ENCODE data around the gene COL17A1.

COL17A1 gene

DNA sequence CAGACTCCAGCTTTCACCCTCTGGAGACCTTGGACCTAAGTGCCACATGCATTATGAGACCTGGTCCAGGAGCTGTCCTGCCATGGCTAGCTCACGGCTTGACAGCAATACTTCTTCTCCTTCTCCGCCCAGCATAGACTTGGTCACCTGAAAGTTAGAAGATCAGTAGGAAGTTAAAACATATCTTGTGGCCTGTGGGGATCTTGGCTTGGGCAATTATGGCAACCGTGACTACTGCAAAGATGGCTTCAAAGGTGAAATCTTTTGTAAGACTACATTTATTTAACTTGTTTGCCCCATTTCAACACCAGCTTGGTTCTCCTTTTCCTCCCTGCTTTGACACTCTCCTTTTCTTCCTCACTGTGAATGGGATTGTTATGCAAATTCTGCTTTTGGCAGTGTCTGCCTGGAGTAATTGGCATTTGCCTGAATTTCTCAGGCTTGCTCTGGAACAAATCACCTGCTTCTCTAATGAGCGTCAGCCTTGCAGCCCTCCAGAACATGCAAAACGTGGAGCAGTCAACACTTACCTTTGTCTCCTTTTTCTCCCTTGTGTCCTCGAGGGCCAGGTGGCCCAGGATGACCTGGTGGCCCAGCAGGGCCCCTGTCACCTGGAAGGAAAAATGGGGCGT, 53.4 kb downstream of the COL17A1 start:
- no peak for DNase-seq

DNA sequence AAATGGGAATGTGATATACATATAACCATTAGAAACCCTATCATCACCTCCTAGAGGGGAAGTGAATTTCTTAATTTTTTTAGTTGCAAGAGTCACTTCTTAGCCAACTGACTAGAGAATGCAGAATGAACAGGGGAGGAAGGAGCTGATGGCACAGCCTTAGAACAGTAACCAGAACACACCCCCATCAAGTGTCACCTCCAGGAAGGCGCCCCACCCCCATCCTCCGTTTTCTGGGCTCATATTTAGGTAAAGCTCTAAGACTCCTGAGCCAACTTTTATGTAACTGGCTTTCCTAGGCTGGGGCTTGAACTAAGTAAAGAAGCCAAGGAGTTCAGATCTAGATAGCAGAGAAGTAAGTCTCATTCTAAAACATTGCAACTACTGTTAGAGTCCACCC, 54.0 kb downstream of the COL17A1 start:
- DNase-seq: no peak

DNA sequence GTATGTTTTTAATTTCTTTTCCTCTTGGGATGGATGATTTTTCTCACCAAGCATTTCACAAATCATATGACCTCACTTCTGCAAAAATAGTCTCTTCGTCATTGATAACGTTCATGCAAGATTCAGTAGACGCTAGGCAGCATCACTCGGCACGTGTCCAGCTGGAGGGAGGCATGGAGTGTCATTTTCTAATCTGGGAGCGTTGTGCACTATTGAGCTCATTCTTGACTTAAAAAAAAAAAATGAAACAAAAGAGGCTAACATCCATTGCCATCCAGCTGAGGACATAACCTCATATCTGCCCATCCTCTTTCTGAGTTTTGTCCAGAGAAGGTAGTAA, 56.2 kb downstream of the COL17A1 start:
- no peak for DNase-seq

DNA sequence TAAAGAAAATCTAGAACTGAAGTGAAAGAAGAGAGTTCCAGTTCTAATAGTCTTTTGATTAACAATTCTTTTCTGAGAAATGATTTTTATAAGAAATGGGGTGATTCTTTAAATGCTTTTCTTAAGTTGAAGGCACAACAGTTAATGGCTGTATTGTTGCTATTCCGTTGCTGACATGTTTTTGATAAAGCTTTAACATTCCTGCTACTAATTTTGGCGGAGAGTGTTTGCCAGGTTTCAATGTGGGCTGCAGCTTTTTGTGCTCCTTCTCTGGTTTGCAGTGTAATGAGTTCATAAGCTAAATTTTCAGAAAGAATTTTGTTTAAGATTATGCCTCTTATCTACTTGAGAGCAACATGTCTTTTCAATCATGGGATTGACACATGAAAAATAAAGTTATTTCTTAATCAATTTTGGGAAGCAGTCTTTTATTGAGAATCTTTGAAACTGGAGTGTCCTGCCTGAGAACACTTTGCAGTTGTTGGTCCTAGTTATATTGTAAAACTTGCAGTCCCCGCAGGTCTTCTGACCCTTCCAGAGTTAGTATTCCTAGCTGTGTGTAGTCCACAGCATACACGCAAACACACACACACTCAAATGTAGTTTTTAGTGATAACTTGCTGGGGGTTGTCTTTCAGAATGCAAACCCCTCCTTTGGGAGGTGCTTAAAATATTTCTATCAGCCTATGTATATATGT, 56.7 kb downstream of the COL17A1 start:
- DNase-seq: no peak

DNA sequence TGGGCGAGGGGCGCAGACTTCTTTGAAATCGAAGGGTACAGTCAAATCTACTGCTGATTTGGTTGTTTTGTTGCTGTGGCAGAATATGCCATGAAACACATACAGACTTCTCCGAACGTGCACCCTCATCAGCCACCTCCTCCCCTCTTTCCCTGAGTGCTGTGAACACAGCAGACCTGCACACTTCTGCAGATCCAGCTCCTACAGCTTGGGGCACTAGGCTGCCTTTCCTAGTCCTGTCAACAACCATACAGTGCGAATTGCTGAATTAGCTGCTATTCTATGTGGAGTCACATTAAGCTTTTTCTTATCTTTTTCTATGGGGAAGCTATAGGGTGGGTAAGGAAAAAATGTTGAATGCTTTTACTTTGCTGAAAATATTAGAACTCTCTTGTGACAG, 57.5 kb downstream of the COL17A1 start:
- DNase-seq: no peak

DNA sequence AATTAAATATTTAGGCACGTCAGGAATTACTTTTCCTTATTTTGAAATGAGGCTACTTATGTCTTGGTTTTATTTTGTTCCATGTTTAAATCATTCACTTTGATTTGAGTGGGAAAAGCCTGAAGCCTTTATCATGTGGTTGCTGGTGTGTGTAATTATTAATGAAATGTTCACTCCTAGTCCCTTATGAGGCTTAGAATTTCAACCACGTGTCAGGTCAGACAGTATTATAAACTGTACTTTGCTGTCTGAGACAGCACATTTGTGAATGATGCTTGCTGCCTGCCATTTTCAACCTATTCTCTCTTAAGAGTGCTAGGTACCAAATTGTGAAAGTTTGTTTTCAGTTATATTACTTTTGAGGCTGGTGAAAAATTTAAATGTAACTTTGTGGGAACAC, 58.9 kb downstream of the COL17A1 start:
- no peak for DNase-seq

DNA sequence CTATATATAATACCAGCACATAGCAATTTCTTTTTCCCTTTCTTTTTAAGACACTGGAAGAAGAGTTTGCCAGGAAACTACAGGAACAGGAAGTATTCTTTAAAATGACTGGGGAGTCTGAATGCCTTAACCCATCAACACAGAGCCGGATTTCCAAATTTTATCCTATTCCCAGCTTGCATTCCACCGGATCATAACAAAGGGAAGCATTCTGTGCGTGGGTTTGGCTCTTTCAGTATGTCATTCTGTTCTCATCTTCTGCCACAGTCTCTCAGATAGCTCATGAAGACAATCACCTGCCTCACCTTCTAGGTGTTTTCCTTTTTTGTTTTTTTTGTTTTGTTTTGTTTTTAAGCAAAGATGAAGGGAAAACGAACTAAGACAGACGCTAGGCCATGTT, 60.2 kb downstream of the COL17A1 start:
- no peak for DNase-seq

DNA sequence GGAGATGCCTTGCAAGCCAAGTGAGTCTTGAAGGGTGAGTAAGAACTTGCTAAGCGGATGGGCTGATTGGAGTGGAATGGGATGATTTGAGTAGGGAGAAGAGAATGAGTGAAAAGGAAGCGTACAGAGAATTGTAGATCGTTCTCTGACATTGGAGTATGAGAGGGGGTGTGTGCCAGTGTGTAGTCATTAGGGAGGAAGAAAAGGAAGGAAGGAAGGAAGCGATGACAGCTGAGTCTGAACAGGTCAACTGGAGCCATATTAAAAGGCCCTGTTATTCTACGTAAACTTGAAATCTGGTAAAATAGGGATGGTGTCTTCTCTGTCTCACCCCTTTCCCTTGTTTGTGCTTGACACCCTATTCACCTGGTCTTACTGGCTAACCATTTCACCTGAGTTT, 63.7 kb downstream of the COL17A1 start:
- DNase-seq: no peak

DNA sequence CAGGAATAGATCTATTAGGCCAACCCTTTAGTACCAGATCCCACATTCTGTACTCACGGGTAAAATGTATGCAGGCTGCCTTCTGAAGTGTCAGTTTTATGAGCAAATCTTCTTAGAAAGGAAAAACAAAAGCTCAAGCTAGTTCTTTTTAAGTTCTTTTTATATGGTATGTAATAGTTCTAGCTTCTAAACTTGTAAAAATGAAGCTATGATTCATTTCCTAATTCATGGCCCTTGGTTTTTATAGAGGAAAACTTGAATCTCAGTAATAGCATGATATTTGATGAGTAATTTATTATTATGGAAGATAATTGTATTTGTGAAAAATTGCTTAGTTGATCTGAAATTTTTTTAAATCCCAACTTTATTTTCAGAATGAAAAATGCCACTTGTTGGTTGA, 64.4 kb downstream of the COL17A1 start:
- DNase-seq: no peak

DNA sequence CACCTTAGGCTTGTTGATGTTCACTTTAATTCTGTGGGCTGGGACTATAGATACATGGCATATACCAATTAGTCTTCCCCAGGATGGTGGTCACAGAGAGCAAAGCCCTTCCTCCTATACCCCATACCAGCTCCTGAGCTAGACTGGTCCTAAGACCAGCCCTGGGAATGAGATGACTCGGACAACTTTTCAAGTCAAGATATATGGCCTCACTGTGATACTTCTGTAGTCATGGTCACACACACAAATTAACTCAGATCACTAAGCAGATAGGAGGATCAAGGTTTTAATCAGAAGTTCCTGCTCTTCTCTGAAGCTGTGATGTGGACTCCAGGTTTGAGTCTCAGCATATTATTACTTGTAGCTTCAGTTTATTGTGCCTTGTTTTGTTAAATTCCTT, 65.7 kb downstream of the COL17A1 start:
- DNase-seq: no peak

DNA sequence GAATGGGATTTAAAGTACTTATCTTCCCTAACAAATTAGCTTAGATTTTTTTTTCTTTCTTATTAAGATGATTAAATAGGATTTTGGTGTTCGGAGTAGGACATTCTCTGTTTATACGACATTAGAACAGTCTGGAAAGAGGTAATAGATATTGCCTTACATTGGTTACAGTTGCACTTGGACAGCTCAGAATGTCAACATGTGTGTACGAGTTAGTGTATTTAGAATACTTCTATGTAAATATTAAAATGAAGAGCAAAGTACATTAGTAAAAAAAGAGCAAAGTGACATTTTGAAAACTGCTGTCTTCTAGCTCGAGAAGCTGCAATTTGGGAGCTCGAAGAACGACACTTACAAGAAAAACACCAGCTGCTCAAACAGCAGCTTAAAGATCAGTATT, 67.2 kb downstream of the COL17A1 start:
- no peak for DNase-seq

DNA sequence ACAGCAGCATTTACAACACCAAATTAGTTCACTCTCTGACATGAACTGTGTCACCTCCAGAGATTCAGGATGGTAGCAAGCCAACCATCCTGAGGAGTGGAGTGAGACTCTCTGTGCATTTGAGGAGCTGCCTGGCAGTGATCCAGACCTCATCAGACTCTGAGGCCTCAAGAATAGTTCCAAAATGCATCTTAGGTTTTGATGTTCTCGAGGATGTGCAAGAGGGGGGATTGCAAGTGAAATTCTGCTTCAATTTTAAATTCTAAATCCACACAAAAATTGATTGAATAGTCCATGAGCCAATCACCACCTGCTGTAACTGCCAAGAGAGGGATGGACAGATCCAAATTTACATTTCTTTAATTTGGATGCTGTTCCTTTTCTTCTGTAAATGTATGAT, 69.0 kb downstream of the COL17A1 start:
- no peak for DNase-seq

DNA sequence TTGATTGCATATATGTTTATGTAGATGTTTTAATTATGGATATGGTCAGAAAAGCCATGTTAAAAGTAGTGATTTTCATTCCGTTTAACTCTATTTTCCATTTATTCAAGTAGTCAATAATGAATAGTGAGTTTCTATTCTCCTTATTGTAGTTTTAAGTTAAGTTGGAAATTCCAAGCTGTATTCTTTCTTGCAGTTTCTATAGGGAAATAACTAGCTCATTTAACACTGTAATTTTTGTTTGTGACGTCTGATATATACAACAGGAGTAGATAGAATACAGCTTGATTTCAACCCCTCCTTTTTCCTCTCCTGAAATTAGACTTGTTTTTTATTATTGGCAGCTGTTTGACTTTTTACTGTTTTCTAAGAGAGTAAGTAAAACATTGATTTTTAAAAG, 71.5 kb downstream of the COL17A1 start:
- no peak for DNase-seq

DNA sequence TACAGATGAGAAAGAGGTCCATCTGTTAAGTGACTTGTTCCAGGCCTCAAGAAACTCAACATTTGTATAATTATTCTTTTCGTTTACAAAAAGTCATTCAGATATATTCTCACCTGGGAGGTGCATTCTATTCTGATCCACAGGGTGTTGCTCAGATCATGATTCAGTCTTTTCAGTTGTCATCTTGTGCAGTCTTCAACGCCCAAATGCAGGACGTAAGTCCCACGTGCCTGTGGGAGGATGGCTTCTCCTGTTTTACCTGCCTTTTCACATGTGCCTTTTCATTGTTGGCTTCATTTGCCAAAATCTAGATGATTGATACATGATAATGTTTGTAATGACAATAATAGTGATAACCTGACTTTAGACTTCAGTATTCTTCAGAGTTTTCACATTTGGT, 72.2 kb downstream of the COL17A1 start:
- no peak for DNase-seq

DNA sequence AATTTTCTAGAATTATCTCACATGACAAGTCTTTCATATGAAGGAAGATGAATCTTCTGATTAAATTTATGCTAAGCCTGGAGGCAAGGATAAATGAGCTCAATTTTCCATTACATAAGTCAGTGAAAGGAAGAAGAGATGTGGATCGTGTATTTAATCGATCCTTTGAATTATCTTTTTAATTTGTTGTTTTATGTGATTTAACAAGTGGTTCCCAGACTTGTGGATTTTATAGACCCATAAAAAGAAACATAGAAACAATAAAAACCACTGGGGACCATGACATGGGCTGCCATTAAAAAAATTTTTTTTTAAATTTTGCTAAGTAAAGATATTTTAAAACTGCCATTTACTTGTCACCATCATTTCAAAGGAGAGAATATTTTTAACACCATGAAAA, 73.8 kb downstream of the COL17A1 start:
- DNase-seq: no peak

DNA sequence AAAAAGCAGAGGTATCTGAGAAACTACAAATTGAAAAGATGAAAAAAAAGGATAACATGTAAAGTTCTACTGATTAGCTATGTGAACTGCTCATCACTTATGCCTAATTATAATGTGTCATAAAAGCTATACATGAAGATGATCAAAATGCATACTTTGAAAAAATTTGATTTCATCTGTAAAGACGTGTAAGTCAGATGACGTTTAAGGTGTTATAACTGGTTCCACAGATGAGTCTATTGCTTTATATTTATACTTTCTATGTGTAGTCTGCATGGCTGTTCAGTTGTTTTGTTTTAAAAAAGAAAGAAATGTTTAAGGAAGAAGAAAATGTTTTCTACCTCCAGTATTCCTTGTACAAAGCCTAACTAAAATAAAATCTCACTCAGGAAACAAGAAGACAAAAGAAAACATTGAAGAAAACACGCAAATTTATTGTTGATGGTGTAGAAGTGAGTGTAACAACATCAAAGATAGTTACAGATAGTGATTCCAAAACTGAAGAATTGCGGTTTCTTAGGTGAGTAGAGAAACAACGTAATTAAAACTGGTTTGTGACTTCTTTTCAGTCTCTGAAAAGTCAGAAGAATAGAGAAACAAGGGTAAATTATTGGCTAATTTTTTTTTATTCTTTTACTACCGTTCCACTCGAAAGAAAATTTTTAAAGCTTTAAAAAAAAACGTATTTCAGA, 80.4 kb downstream of the COL17A1 start:
- no peak for DNase-seq

DNA sequence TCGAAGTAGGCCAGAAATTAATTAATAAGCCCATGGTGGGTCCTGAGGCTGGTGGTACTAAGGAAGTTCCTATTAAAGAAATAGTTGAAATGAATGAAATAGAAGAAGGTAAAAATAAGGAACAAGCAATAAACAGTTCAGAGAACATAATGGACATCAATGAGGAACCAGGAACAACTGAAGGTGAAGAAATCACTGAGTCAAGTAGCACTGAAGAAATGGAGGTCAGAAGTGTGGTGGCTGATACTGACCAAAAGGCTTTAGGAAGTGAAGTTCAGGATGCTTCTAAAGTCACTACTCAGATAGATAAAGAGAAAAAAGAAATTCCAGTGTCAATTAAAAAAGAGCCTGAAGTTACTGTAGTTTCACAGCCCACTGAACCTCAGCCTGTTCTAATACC, 82.8 kb downstream of the COL17A1 start:
- no peak for DNase-seq

DNA sequence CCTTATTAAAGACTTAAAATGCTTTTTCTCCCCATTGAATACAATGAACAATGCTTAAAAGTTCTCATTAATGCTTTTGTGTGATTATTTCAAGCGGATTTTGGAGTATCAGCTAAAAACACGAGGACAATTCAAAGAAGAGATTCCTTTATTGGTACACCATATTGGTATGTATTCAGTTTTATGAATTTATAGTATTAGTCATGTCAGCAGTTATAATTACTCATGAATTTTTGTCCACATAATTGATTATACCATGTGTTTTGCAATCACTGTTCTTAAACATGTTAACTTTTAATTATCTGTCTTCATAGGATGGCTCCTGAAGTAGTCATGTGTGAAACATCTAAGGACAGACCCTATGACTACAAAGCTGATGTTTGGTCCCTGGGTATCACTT, 86.9 kb downstream of the COL17A1 start:
- no peak for DNase-seq

DNA sequence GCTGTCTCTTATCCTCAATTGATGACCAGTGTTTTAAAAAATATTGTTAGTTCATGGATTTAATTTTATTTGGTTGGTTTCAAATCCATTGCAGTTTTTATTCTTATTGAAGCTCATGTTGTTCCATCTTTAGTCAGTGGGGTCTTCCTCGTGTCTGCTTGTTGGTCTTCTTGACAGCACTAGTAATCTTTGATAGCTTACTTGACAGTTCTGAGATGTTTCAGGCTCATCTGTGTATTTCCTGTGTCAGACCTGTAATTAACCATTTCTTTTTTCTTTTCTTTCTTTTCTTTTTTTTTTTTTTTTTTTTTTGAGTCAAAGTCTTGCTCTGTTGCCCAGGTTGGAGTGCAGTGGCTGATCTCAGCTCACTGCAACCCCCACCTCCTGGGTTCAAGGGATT, 90.5 kb downstream of the COL17A1 start:
- no peak for DNase-seq

DNA sequence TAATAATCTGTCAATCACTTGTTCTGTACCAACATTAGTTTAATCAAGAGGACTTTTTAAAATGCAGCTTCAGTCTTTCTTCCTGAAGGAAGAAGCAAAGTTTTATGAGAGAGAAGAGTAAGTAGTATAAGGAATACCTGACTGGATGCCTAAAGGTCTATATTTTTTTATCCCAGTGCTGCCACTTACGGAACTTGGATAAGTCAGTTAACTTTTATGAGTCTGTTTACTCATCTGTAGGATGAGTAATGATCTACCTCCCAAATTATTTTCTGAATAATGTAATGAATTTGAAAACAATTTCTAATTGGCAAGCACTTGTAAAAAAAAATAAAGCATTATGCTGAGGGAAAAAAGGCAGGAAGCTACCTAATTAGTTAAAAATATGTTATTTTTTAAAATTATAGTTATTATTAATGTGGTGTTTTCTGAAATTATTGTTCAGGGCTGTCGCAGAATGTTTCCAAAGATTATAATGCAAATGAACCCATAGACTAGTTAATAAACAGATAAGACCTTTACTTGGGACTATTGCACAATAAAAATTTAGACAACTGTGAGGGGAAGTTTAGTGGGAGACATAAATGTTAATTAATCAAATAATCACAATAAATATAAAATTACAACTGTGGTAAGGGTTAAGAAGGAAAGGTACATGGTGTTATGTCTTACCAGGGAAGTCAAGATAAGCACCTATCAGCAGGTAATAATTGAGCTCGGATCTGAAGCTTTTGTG, 94.1 kb downstream of the COL17A1 start:
- no peak for DNase-seq

DNA sequence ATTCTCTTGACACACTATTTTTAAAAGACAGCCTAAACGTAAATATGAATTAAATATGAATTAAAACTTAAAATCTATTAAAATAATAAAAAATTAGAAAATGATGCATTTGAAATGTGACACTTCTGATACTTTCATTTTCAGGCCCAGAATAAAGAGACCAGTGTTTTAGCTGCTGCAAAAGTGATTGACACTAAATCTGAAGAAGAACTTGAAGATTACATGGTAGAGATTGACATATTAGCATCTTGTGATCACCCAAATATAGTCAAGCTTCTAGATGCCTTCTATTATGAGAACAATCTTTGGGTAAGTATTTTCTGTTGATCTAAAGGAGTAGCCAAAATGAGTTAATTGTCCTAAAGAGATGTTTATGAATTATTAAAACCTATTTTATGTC, 95.1 kb downstream of the COL17A1 start:
- DNase-seq: no peak

DNA sequence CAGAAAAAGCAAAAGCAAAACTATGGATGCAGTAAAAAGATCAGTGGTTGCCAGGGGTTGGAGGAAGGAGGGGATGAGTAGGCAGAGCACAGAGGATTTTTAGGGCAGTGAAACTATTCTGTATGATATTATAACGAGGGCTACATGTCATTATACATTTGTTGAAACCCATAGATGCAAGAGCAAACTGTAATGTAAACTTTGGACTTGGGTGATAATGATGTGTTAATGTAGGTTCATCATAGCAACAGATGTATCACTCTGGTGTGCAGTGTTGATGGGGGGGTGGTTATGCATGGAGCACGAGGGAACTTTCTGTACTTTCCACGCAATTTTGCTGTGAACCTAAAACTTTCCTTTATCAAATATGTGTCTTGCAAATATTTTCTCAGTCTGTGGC, 95.6 kb downstream of the COL17A1 start:
- no peak for DNase-seq

DNA sequence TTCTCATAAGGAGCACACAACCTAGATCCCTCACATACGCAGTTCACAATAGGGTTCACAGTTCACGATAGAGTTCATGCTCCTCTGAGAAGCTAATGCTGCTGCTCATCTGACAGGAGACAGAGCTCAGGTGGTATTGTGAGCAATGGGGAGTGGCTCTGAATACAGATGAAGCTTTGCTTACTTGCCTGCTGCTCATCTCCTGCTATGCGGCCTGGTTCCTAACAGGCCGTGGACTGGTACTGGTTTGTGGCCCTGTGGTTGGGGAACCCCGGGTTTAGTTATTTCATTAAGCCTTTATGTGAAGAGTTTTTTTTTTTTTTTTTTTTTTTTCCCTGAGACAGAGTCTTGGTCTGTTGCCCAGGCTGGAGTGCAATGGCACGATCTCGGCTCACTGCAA, 99.3 kb downstream of the COL17A1 start:
- DNase-seq: no peak

DNA sequence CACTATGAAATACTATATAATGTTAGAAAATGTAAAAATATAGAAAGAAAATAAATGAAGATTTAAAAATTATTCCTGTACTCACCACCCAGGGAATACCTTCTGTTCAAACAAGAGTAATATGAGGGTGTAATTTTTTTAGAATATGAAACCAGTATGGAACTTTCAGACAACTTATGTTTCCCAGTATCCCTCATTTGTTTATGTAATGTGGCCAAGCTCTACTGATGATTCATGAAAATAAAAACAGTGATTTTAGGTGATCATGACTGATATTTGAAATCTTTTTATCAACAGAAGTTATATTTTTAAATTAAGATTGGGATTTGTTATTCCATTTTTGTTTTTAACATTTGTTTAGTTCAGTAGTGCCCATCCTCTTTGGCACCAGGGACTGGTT, 100.0 kb downstream of the COL17A1 start:
- no peak for DNase-seq
